ENCODE measurements around the gene CEP57L1.
"Not testable (repeated sequence)": the region's sequence is repeated elsewhere in the genome, so short reads cannot be mapped to it uniquely, and the experiment has no call there.

CEP57L1 gene

DNA sequence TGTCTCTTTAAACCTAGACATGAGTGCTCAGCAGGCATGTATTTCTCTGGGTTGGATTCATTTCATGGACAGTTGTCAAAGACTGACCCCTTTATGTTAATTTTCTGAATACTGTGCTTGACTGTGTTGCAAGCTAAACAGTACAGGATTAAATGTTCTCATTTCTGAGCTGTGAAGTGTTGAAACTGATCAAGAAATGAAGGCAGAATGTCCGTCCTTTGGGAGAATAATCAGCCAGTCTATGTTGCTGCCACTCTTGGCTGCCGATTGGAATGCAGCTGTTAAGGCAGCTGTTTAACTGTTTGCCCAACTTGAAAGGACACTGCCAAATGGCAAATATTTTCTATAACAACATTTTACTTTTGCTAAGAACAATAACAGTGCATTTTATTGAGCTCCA, 87.3 kb downstream of the CEP57L1 start:
- H3K4me3 ChIP-seq (ENCODE audit: control insufficient read depth, low read depth, low read length): no peak overlapping the region
- no peak for TF ChIP-seq CTCF (conservative IDR thresholded peaks at IDR 0.05; ENCODE audit: control insufficient read depth, insufficient read depth, low read depth, low read length)
- no peak for DNase-seq (ENCODE audit: low read depth)

- TF ChIP-seq CTCF (conservative IDR thresholded peaks at IDR 0.05; ENCODE audit: control insufficient read depth, insufficient read depth, low read depth, low read length): no peak
- peak; percentile 23 for DNase-seq (ENCODE audit: low read depth)
- H3K4me3 ChIP-seq (ENCODE audit: control insufficient read depth, low read depth, low read length): no peak overlapping the region
These were observed 87.9 kb downstream of the CEP57L1 start for GRCh38 chr6:109183109-109183650.

GRCh38 chr6:109184638-109185037, 89.3 kb downstream of the CEP57L1 start:
- no peak overlapping the region for H3K4me3 ChIP-seq (ENCODE audit: control insufficient read depth, low read depth, low read length)
- no peak for DNase-seq (ENCODE audit: low read depth)
- no peak for TF ChIP-seq CTCF (conservative IDR thresholded peaks at IDR 0.05; ENCODE audit: control insufficient read depth, insufficient read depth, low read depth, low read length)

- no peak for TF ChIP-seq CTCF (conservative IDR thresholded peaks at IDR 0.05; ENCODE audit: control insufficient read depth, insufficient read depth, low read depth, low read length)
- H3K4me3 ChIP-seq (ENCODE audit: control insufficient read depth, low read depth, low read length): no peak overlapping the region
These were observed 90.7 kb downstream of the CEP57L1 start for GRCh38 chr6:109186012-109186411.

DNA sequence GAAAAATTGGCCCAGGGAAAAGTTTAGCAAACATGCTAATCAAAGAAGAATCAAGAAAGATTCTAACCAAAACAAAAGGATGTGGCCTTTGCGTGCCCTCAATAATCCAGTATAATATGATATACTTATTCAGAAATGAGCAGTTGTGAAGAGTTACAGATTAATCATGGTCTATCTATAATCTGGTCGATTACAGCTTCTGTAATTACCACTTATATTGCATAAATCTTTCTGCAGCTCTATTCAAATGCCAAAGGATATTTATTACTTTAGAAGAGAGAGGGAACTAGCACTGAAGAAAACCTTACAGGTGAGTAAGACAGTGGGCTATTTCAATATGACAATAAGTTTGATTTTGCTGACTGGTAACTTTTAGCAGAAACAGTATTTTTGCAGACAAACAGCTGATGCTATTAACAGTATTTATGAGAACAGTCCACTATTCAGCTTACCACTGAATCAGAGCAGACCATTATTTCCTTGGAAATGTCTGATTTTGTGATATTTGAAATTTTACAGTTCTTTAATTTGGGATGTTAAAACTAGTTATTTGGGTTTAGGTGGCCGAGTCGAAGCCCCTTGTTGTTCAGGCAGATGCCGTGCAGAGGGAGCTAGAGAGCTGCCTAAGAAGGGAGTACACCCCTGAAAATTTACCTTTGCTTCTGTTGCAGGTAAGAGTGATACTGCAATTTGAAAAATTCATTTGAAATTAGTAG, 92.2 kb downstream of the CEP57L1 start:
- peak; percentile 98 for TF ChIP-seq CTCF (conservative IDR thresholded peaks at IDR 0.05; ENCODE audit: control insufficient read depth, insufficient read depth, low read depth, low read length)
- DNase-seq (ENCODE audit: low read depth): peak; percentile 50
- no peak overlapping the region for H3K4me3 ChIP-seq (ENCODE audit: control insufficient read depth, low read depth, low read length)

More at GRCh38 chr6:109186012-109186411, 90.7 kb downstream of the CEP57L1 start:
- no peak for DNase-seq (ENCODE audit: low read depth)

- no peak for TF ChIP-seq CTCF (conservative IDR thresholded peaks at IDR 0.05; ENCODE audit: control insufficient read depth, insufficient read depth, low read depth, low read length)
- DNase-seq (ENCODE audit: low read depth): no peak
- no peak overlapping the region for H3K4me3 ChIP-seq (ENCODE audit: control insufficient read depth, low read depth, low read length)
These were observed 92.8 kb downstream of the CEP57L1 start for GRCh38 chr6:109188115-109188411.

GRCh38 chr6:109191368-109191767, 96.1 kb downstream of the CEP57L1 start:
- not testable (repeated sequence) for DNase-seq (ENCODE audit: low read depth); H3K4me3 ChIP-seq (ENCODE audit: control insufficient read depth, low read depth, low read length)
